Calu3 (cell line): ENCODE results near the gene MS4A8. TPM values are rescaled to one million over a fixed set of nuclear protein-coding genes. Genes with fewer than 3 reads are reported as not detected.

Source experiments
- BruUV-seq: library from RNA; stranded (reverse); fragments of 400-500 nt; replicated peaks from 2 replicates; lab custom pipeline; 2021; lab: Mats Ljungman, UMichigan
- CTCF ChIA-PET: fragments of 300-600 bp; sonication (Branson Sonifier 250); formaldehyde crosslinking; loops from one replicate; lab custom pipeline; 2022; ENCODE audit warnings: antibody characterized with exemption; lab: Charles Lee
- DNase-seq: peaks from one replicate; pipeline ENCODE4 v3.0.0; 2022
- H3K27ac Mint-ChIP-seq: one replicate; pipeline ENCODE4 v1.8.0; 2022; ENCODE audit warnings: mixed read lengths; ENCODE audit not compliant: unreplicated experiment
- H3K27me3 Mint-ChIP-seq: one replicate; pipeline ENCODE4 v1.8.0; 2022; ENCODE audit warnings: mixed read lengths; ENCODE audit not compliant: unreplicated experiment
- H3K36me3 Mint-ChIP-seq: one replicate; pipeline ENCODE4 v1.8.0; 2022; ENCODE audit warnings: mild to moderate bottlenecking, moderate library complexity, mixed read lengths; ENCODE audit not compliant: insufficient read depth, unreplicated experiment
- H3K4me1 Mint-ChIP-seq: one replicate; pipeline ENCODE4 v1.8.0; 2022; ENCODE audit warnings: mild to moderate bottlenecking, low read depth, mixed read lengths; ENCODE audit not compliant: unreplicated experiment
- H3K4me3 Mint-ChIP-seq: one replicate; pipeline ENCODE4 v1.8.0; 2022; ENCODE audit warnings: mild to moderate bottlenecking, low read depth, moderate library complexity, mixed read lengths; ENCODE audit not compliant: unreplicated experiment
- H3K9me3 Mint-ChIP-seq: one replicate; pipeline ENCODE4 v1.8.0; 2022; ENCODE audit warnings: low read depth, mixed read lengths; ENCODE audit not compliant: unreplicated experiment
- CTCF ChIP-seq: fragments of 200-600 bp; IDR thresholded peaks from one replicate; pipeline ENCODE4 v1.8.0; 2022; ENCODE audit warnings: antibody characterized with exemption; ENCODE audit not compliant: unreplicated experiment
- intact Hi-C: fragments of 100-400 bp; cut with micrococcal nuclease; formaldehyde crosslinking; loops from one replicate; pipeline ENCODE4 v1.10.0; 2022; ENCODE audit not compliant: unreplicated experiment
- total RNA-seq: library from RNA; stranded (reverse); gene quantifications from 2 replicates; pipeline ENCODE4 v1.2.3, GENCODE V29; 2022

The MS4A8 gene
- total RNA-seq, 1 experiment from 2014 or later: 0.57 TPM

- TF ChIP-seq CTCF: no peak
- H3K27me3 Mint-ChIP-seq: peaks cover 51% of the 10 kb centered on the region
- H3K9me3 Mint-ChIP-seq: no peaks in the 10 kb centered on the region
- CTCF ChIA-PET: no interaction called here
- DNase-seq: no peak
- no peak within 1 kb of the TSS for H3K27ac Mint-ChIP-seq
- intact Hi-C loops: no loop called here
- H3K36me3 Mint-ChIP-seq: no peaks in the 10 kb centered on the region
- no peak within 1 kb of the TSS for H3K4me3 Mint-ChIP-seq
- no peaks in the 10 kb centered on the region for H3K4me1 Mint-ChIP-seq
- no TSS peak for BruUV-seq
Observed at GRCh38 chr11:60724420-60724819, 25.0 kb downstream of the MS4A8 start, which contains the start of gene MS4A18. Gene MS4A18 (plus strand): TSS chr11:60724720.

GRCh38 chr11:60725592-60725991, 26.2 kb downstream of the MS4A8 start:
- Mint-ChIP-seq H3K27me3 (peaks cover 63% of the 10 kb centered on the region), H3K4me1 (no peaks in the 10 kb centered on the region), H3K4me3 (no peak overlapping the region), H3K27ac (no peak overlapping the region), H3K36me3 (no peaks in the 10 kb centered on the region), H3K9me3 (no peaks in the 10 kb centered on the region)
- TF ChIP-seq CTCF: no peak
- intact Hi-C loops: no loop called here
- DNase-seq: no peak
- CTCF ChIA-PET: no interaction called here
- no TSS peak for BruUV-seq

- CTCF ChIA-PET: no interaction called here
- Mint-ChIP-seq H3K9me3 (no peaks in the 10 kb centered on the region), H3K4me1 (no peaks in the 10 kb centered on the region), H3K36me3 (no peaks in the 10 kb centered on the region), H3K27ac (no peak overlapping the region), H3K27me3 (peaks cover 50% of the 10 kb centered on the region), H3K4me3 (no peak overlapping the region)
- intact Hi-C loops: no loop called here
- no peak for TF ChIP-seq CTCF
- no peak for DNase-seq
- BruUV-seq: no TSS peak
Observed at GRCh38 chr11:60731586-60731985, 32.2 kb downstream of the MS4A8 start.

- Mint-ChIP-seq H3K36me3 (peaks cover 3% of the 10 kb centered on the region), H3K27me3 (peaks cover 52% of the 10 kb centered on the region), H3K4me1 (no peaks in the 10 kb centered on the region), H3K4me3 (no peak overlapping the region), H3K27ac (no peak overlapping the region), H3K9me3 (no peaks in the 10 kb centered on the region)
- no TSS peak for BruUV-seq
- CTCF ChIA-PET: interaction anchor here (0.7 kb wide), 1 partner anchor 11 kb away, joined by 4 read pairs; no protein-coding TSS in a partner anchor
- DNase-seq: no peak
- intact Hi-C loops: no loop called here
- no peak for TF ChIP-seq CTCF
Observed at GRCh38 chr11:60734279-60734678, 34.9 kb downstream of the MS4A8 start.
